Activated CD8-positive, alpha-beta memory T cell treated with anti-CD3 and anti-CD28 coated beads for 4 hours (primary cell): ENCODE measurements around the gene TRIM48.
"Not testable (repeated sequence)": the region's sequence is repeated elsewhere in the genome, so short reads cannot be mapped to it uniquely, and the experiment has no call there.

Experiments used
- DNase-seq, 2 donors: peaks; one replicate each; pipeline ENCODE4 v3.0.0-alpha.2; 2020; ENCODE audit warnings: low read depth in 2 of 2

TRIM48 gene

DNA sequence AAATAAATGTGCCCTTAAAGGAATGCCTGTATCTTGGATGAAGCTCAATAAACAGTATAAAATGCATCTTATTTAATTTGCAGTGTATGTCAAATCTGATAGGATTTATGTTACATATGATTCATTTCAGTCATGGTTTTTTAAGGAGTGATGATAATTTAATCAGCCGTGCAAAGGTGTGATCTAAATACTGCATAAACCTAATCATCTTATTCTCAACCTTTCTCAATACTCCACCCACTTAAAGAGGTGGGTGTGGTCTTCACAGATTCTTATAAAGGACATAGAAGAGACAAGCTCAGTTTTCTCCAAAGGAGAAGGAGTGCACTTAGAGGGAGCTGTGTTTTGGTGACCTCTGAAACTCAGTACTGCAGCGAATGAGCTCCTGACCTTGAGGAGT lies at the start of gene TRIM48:
Gene TRIM48, plus strand, starts transcription at position 301 of the 400 bp plus-strand sequence. CDS start 113 bp downstream, outside the sequence.
- DNase-seq = not testable (repeated sequence)

GRCh38 chr11:55238316-55238715 lies 23.6 kb upstream of the TRIM48 start:
- DNase-seq = not testable (repeated sequence)

DNA sequence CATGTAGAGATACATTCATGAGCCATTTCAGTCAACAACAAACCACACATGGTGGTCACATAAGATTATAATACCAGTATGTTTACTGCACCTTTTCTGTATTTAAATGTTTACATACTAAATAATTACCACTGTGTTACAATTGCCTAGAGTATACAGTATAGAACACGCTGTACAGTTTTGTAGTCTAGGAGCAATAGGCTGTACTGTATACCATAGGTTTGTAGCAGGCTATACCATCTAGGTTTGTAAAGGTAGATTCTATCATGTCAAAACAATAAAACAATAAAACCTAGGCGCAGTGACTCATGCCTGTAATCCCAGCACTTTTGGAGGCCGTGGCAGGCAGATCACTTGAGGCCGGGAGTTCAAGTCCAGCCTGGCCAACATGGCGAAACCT lies 1.1 kb downstream of the TRIM48 start:
- no peak for DNase-seq
